Activated CD8-positive, alpha-beta memory T cell treated with anti-CD3 and anti-CD28 coated beads, Interleukin-2, amount 50 U/mL, for 48 hours (primary cell): ENCODE results near the gene RBM19.

Experiments used
- DNase-seq: peaks from one replicate; pipeline ENCODE4 v3.0.0-alpha.2; 2020

RBM19 gene

GRCh38 chr12:113899561-113900471 lies 66.3 kb downstream of the RBM19 start:
- DNase-seq: no peak

DNA sequence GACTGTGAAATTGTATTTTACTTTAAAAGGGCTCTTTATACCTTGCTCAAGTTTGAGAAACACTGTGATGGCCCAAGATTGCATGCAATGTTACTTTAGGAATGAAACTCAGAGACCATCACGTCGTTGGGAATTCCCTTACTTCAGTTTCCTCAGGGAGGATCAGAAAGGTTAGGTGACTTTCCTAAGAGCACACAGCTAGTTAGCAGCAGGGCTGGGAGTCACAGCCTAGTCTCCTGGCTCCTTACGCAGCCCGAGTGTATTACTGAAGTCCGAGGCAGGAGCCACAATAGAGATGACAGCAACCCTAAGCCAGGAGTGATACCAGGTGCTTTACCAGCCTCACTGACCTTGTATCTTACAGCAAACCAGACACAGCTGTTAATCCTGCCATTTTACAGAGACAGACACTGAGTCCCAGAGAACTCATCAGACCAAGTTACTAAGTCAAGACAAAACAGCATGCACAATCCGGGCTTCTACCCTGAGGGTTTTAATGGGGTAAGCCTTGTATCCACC lies 67.0 kb downstream of the RBM19 start:
- no peak for DNase-seq

GRCh38 chr12:113898466-113898865 lies 67.7 kb downstream of the RBM19 start:
- no peak for DNase-seq

DNA sequence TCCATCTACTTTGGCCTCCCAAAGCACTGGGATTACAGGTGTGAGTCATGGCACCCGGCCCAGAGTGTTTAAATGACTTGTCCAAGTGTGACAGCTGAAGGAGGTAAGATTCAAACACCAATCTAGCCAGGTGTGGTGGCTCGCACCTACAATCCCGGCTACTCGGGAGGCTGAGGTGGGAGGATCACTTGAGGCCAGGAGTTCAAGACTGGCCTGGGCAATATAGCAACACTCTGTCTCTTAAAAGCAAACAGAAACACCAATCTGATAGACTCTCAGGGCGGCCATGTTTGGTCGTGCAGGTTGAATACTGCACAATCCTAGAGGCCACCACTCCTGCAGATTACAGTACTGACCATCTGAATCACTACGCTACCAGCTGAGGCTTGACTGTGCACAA lies 68.7 kb downstream of the RBM19 start:
- DNase-seq: no peak

DNA sequence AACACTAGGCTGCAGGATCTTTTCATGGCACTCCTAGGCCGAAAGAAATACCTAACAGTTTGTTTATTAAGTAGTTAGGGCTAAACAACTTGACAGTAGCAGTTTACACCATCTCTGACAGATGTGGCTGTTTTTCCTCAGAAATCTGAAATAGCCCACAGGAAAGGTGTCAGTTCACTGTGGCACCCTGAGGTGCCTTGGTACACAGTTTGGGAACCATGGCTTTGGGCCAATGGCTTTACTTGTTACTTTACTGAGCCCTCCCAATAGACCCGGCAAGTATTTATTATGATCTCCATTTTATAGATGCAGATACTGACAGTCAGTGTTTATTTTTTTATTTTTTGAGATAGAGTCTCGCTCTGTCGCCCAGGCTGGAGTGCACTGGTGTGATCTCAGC lies 69.3 kb downstream of the RBM19 start:
- no peak for DNase-seq

GRCh38 chr12:113896194-113896593 lies 69.9 kb downstream of the RBM19 start:
- no peak for DNase-seq

DNA sequence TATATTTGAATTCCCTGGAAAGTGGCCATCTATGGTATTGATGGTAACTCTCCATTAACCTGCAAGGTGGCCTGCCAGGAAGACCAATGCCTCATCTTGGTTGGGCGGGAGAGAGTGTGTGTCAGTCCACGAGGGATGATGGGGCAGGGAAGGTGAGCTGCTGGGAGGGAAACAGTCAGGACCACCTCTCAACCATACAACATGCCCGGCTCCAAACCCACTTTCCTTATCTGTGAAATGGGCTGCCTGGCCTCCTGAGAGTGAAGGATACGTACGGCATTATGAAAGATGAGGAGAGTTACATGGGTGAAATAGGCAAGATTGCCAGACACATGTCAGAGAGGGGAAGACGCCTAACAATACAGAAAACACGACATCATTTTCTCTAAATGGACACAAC lies 70.9 kb downstream of the RBM19 start:
- DNase-seq: no peak

DNA sequence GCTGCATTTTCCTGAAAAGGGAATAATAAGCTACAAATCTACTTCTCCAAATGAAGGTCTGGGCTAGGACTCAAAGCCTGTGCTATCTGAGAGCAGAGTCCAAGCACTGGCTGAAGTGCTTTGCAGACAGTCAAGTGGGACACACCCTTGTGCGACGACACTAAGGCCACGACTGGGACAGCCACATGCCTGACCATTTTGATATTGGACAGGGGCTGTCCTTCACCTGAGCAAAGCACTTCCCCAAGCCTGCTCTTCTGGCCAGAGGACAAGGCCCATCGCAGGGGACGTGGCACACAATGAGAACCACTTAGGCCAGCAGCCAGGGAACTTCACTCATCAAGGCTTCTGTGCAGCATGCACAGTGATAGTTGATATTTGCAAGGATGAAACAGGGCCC lies 71.4 kb downstream of the RBM19 start:
- no peak for DNase-seq

DNA sequence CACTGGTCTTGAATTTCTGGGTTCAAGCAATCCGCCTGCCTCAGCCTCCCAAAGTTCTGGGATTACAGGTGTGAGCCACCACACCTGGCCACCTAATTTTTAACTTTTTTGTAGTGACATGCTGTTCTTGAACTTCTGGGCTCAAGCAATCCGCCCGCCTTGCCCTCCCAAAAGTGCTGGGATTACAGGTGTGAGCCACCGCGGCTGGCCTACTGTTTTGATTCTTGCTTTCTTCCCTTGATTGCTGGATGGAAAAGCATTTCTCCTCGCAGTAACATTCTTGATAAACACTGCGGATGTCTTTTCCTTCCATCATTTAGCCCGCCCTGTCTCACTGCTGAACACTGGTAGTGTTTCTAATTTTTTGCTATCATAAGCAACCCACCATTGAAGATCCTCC lies 72.9 kb downstream of the RBM19 start:
- DNase-seq: no peak

GRCh38 chr12:113892556-113892955 lies 73.6 kb downstream of the RBM19 start:
- DNase-seq: no peak

DNA sequence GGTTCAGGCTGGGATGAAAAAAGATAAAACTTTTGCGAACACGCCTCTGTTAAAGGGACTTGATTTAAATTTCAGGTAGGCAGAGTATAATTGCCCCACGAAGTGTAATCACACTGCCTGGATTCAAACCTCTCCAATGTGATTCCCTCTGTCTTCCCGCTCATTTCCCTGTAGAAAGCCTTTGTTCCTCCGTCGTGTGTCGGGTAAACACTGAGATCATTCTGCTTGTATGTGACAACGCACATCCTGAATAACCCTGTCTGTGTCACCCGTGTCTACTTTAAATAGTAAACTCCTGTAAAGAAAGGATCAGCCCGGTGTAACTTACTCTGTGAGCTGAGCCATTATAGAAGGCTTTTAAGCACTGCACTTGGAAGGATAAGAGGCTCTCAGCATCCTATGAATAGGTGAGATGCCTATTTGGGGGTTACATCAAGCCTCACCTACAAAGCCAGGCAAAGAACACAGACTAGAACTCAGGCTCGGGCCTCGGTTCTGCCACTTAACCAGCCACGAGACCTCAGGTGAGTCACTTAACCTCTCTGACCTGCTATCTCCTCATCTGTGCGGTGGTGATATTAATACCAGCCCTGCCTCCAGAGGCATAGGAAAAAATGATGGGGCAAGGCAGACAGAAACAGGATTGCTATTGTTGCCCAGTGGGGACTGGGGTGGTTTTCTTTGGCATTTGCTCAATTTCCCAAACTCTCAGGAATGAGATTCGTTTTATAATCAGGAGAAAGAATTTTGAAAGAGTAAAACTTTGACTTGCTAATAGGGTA lies 74.2 kb downstream of the RBM19 start:
- DNase-seq: no peak

GRCh38 chr12:113891167-113891692 lies 74.9 kb downstream of the RBM19 start:
- DNase-seq: no peak

DNA sequence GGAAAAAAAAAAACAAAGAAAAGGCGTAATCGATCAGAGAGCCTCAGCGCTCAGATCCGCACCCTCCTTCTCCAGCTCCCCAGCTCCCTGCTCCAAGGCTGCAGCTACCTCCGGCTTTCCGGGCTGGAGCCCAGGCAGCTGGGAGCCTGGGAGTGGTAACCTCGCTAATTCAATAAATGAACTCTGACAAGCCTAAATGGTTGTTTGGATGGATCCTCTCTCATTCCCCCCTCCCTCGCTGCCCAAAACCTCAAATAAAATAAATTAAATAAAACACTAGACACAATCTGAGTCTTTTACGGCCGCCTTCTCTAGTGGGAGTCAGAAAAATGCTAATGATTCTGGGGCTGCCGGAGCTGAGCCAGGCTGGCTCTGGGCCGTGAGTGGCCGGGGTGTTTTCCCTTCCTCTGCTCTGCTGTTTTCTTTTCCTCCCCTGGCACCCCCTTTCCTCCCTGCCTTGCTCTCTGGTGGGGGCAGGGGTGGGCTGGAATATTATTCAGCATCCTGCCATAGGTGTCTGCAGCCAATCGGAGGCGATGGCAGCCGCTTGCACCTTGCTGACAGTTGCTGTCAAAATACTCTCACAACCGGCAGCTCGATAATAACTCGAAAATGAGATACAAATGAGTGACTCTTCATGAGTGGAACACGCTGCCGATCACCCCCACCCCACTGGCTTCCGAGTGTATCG lies 76.1 kb downstream of the RBM19 start:
- DNase-seq: no peak

GRCh38 chr12:113889076-113889475 lies 77.0 kb downstream of the RBM19 start:
- DNase-seq: no peak

DNA sequence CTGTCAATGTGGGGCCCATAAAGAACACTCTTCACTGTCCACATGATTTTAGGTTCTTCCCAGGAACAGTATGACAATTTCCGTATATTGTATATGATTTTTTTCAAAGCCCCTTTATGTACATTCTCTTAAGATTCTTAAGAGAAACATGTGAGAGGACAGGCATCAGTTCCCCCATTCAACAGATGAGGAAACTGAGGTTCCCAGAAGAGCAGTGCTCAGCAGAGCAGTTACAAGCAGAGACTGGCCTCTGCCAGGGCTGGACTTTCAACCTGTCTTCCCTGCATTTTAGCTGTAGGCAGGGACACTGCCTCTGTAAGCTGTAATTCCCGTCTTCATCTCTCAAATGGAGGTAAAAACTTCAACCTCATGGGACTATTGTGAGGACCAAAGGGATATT lies 77.7 kb downstream of the RBM19 start:
- DNase-seq: no peak

- DNase-seq: no peak
These were observed 78.2 kb downstream of the RBM19 start for GRCh38 chr12:113887906-113888305.

GRCh38 chr12:113886721-113887120 lies 79.4 kb downstream of the RBM19 start:
- no peak for DNase-seq

- DNase-seq: no peak
These were observed 81.7 kb downstream of the RBM19 start for GRCh38 chr12:113884392-113884791.

- no peak for DNase-seq
These were observed 83.4 kb downstream of the RBM19 start for GRCh38 chr12:113882690-113883089.

- no peak for DNase-seq
These were observed 84.8 kb downstream of the RBM19 start for GRCh38 chr12:113880988-113881962.

DNA sequence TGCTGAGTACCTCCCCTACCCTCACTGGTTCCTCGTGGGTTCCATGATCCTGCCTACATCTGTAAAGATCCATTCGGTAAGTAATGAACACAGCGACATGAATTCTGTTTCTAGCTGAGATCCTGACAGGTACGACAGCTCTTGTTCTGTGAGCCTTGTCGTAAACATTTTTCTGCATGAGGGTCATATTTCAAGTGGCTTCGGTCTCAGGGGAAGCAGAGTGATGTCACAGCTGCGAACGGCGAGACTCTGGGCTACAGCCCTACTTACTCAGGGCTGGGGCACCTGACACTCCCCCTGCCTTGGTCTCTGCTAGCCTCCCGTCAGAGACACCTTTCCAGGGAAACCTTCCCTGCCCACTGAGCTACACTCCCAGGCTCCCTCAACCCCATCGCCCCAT lies 85.8 kb downstream of the RBM19 start:
- no peak for DNase-seq

GRCh38 chr12:113879658-113880057 lies 86.5 kb downstream of the RBM19 start:
- DNase-seq: no peak
